Measurements from ENCODE around the gene VANGL1. TPM values are rescaled to one million over a fixed set of nuclear protein-coding genes. Genes with fewer than 3 reads are reported as not detected.

Gene VANGL1
- total and polyA plus RNA-seq, 4 experiments from 2014 or later: 1.5 to 2.3 (median 1.7) TPM

DNA sequence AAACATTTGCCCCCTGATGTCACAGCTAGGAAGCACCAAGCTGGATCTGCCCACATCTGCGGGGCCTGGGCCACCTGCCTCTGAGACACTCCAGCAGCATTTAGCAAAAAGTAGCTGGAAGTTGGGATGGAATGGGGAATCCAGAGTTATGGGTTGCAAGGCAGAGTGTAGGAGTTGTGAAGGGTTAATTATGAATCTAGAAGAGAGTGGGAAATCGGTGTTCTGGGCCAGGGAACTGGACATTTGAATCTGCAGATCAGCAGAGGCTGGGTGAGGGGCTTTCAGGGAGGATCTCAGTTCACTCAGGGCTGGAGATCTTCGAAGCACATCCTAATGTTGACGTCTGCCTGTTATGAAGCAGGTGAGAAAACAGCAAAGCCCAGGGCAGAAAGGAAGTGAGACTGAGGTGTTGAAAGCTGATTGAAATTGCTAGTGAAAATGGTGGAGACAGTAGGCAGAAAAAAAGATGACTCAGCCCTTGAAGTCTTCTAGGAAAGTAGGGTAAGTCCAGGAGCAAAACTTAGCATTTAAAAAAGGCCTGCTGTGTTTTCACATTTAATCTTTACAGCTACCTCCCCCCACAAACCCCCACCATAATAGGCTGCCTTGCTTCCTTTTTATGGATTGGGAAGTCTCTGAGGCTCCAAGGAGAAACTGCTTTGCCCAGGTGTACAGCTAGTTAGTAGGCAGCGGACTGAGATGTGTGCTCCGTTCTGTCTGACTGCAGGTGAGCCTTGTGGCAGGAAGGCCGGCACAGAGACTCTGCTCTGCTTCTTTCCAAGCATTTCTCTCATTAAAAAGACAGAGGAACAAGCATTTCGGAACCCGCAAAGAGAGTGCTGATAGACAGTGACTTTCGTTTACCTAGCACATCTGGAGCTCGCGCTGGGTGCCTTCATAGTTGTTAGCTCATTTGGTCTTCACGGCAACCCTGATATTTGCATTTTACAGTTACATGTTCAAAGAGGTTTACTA lies 7.2 kb downstream of the VANGL1 start:
- Mint-ChIP-seq H3K27me3 (no peaks in the 10 kb centered on the region), H3K27ac (no peak overlapping the region), H3K4me1 (peaks cover 0 to 2% (median 0%) of the 10 kb centered on the region in 4 donors), H3K36me3 (no peaks in the 10 kb centered on the region), H3K9me3 (no peaks in the 10 kb centered on the region), H3K4me3 (no peak overlapping the region)
- H3K4me3 ChIP-seq (ENCODE audit: low read length in 2 of 2): no peak overlapping the region
- peak in 1 of 5 donors; percentile 3 for DNase-seq
- H3K9me3 ChIP-seq (ENCODE audit: control insufficient read depth in 1 of 2, low read length in 2 of 2): no peaks in the 10 kb centered on the region
- no peak overlapping the region for H3K27ac ChIP-seq (ENCODE audit: low read depth, low read length)
- ChIA-PET POLR2A (ENCODE audit: partially characterized antibody) (no interaction called here), CTCF (ENCODE audit: partially characterized antibody) (interaction anchor here (2.4 kb wide), 1 partner anchor 58 kb away, joined by 8 read pairs; no protein-coding TSS in a partner anchor)
- intact Hi-C loops (cut with micrococcal nuclease): no loop called here
- peaks cover 30% of the 10 kb centered on the region for H3K4me1 ChIP-seq (ENCODE audit: insufficient read depth, low read length)
- no peaks in the 10 kb centered on the region for H3K27me3 ChIP-seq (ENCODE audit: insufficient read depth, low read length)
- H3K36me3 ChIP-seq (ENCODE audit: insufficient read depth, low read length): no peaks in the 10 kb centered on the region

- no peak overlapping the region for H3K27ac Mint-ChIP-seq
- Histone ChIP-seq H3K4me3 (ENCODE audit: low read length in 2 of 2) (no peak overlapping the region), H3K9me3 (ENCODE audit: control insufficient read depth in 1 of 2, low read length in 2 of 2) (no peaks in the 10 kb centered on the region), H3K4me1 (ENCODE audit: insufficient read depth, low read length) (peaks cover 30% of the 10 kb centered on the region), H3K27me3 (ENCODE audit: insufficient read depth, low read length) (no peaks in the 10 kb centered on the region), H3K36me3 (ENCODE audit: insufficient read depth, low read length) (no peaks in the 10 kb centered on the region), H3K27ac (ENCODE audit: low read depth, low read length) (no peak overlapping the region)
- H3K36me3 Mint-ChIP-seq: no peaks in the 10 kb centered on the region
- intact Hi-C loops (cut with micrococcal nuclease): no loop called here
- H3K4me1 Mint-ChIP-seq: peaks cover 0 to 2% (median under 1%) of the 10 kb centered on the region in 4 donors
- H3K9me3 Mint-ChIP-seq: no peaks in the 10 kb centered on the region
- no peak for DNase-seq
- H3K4me3 Mint-ChIP-seq: no peak overlapping the region
- POLR2A ChIA-PET (ENCODE audit: partially characterized antibody): no interaction called here
- H3K27me3 Mint-ChIP-seq: no peaks in the 10 kb centered on the region
- CTCF ChIA-PET (ENCODE audit: partially characterized antibody): no interaction called here
These were observed 8.2 kb downstream of the VANGL1 start for GRCh38 chr1:115649964-115650363.

DNA sequence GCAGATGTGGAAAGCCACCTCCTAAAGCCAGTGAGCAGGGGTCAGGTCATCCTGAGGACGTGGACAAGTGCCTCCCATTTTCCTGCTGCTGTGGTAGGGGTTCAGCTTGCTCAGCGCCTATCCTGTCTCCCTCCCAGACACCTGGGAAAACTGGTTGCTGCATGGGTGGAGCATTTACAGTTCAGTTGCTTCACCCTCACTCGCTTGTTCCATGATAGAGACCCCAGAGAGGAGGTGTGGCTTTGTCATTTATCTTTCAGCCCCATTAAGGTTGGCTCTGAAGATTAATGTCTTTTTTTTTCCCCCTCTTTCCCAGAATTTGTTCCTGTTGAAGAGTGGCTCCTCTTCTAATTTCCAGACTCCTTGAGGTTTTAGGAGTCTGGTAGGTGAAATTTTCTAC lies 9.2 kb downstream of the VANGL1 start:
- POLR2A ChIA-PET (ENCODE audit: partially characterized antibody): no interaction called here
- H3K9me3 Mint-ChIP-seq: no peaks in the 10 kb centered on the region
- Histone ChIP-seq H3K9me3 (ENCODE audit: control insufficient read depth in 1 of 2, low read length in 2 of 2) (no peaks in the 10 kb centered on the region), H3K4me1 (ENCODE audit: insufficient read depth, low read length) (peaks cover 30% of the 10 kb centered on the region), H3K27ac (ENCODE audit: low read depth, low read length) (no peak overlapping the region), H3K4me3 (ENCODE audit: low read length in 2 of 2) (no peak overlapping the region), H3K27me3 (ENCODE audit: insufficient read depth, low read length) (no peaks in the 10 kb centered on the region), H3K36me3 (ENCODE audit: insufficient read depth, low read length) (no peaks in the 10 kb centered on the region)
- H3K27me3 Mint-ChIP-seq: no peaks in the 10 kb centered on the region
- H3K27ac Mint-ChIP-seq: no peak overlapping the region
- no peak overlapping the region for H3K4me3 Mint-ChIP-seq
- no peaks in the 10 kb centered on the region for H3K36me3 Mint-ChIP-seq
- peaks cover 0 to 6% (median 2%) of the 10 kb centered on the region in 4 donors for H3K4me1 Mint-ChIP-seq
- CTCF ChIA-PET (ENCODE audit: partially characterized antibody): interaction anchor here (0.7 kb wide), 1 partner anchor 39 kb away, joined by 3 read pairs; no protein-coding TSS in a partner anchor
- no peak for DNase-seq
- intact Hi-C loops (cut with micrococcal nuclease): no loop called here

DNA sequence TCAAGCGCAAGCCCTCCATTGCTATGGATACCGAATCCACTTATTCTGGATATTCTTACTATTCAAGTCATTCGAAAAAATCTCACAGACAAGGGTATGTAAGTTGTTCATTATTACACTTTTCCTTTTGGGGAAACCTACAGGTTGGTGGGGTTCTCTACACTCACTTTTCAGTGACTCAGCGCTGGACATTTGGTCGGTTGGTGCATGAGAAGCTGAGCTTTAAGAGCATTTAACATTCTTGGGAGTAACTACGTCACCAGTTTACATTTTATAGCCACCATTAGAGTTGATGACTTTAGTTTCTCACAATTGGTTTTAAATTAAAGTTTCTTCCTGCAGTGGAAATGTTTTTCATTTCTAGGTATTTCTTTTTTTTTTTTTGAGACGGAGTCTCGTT lies 9.6 kb downstream of the VANGL1 start:
- no peaks in the 10 kb centered on the region for H3K36me3 ChIP-seq (ENCODE audit: insufficient read depth, low read length)
- peaks cover 30% of the 10 kb centered on the region for H3K4me1 ChIP-seq (ENCODE audit: insufficient read depth, low read length)
- POLR2A ChIA-PET (ENCODE audit: partially characterized antibody): no interaction called here
- H3K4me3 Mint-ChIP-seq: no peak overlapping the region
- H3K9me3 Mint-ChIP-seq: no peaks in the 10 kb centered on the region
- H3K27me3 Mint-ChIP-seq: no peaks in the 10 kb centered on the region
- H3K9me3 ChIP-seq (ENCODE audit: control insufficient read depth in 1 of 2, low read length in 2 of 2): no peaks in the 10 kb centered on the region
- H3K27me3 ChIP-seq (ENCODE audit: insufficient read depth, low read length): no peaks in the 10 kb centered on the region
- CTCF ChIA-PET (ENCODE audit: partially characterized antibody): interaction anchor here (0.7 kb wide), 1 partner anchor 40 kb away, joined by 3 read pairs; no protein-coding TSS in a partner anchor
- DNase-seq: no peak
- H3K27ac Mint-ChIP-seq: no peak overlapping the region
- H3K4me1 Mint-ChIP-seq: peaks cover 0 to 6% (median 2%) of the 10 kb centered on the region in 4 donors
- H3K27ac ChIP-seq (ENCODE audit: low read depth, low read length): no peak overlapping the region
- H3K36me3 Mint-ChIP-seq: no peaks in the 10 kb centered on the region
- intact Hi-C loops (cut with micrococcal nuclease): no loop called here
- no peak overlapping the region for H3K4me3 ChIP-seq (ENCODE audit: low read length in 2 of 2)

GRCh38 chr1:115652236-115652788 lies 10.5 kb downstream of the VANGL1 start:
- CTCF ChIA-PET (ENCODE audit: partially characterized antibody): interaction anchor here (0.5 to 1.5 kb wide), 2 partner anchors 55 to 123 kb away, joined by 3 to 6 read pairs; no protein-coding TSS in a partner anchor
- intact Hi-C loops (cut with micrococcal nuclease): no loop called here
- POLR2A ChIA-PET (ENCODE audit: partially characterized antibody): no interaction called here
- H3K27me3 ChIP-seq (ENCODE audit: insufficient read depth, low read length): no peaks in the 10 kb centered on the region
- H3K36me3 ChIP-seq (ENCODE audit: insufficient read depth, low read length): no peaks in the 10 kb centered on the region
- Mint-ChIP-seq H3K36me3 (no peaks in the 10 kb centered on the region), H3K4me1 (peaks cover 0 to 6% (median 2%) of the 10 kb centered on the region in 4 donors), H3K4me3 (no peak overlapping the region), H3K27me3 (no peaks in the 10 kb centered on the region), H3K9me3 (no peaks in the 10 kb centered on the region), H3K27ac (no peak overlapping the region)
- H3K4me3 ChIP-seq (ENCODE audit: low read length in 2 of 2): no peak overlapping the region
- peaks cover 24% of the 10 kb centered on the region for H3K4me1 ChIP-seq (ENCODE audit: insufficient read depth, low read length)
- no peak for DNase-seq
- H3K27ac ChIP-seq (ENCODE audit: low read depth, low read length): no peak overlapping the region
- H3K9me3 ChIP-seq (ENCODE audit: control insufficient read depth in 1 of 2, low read length in 2 of 2): no peaks in the 10 kb centered on the region

- Histone ChIP-seq H3K9me3 (ENCODE audit: control insufficient read depth in 1 of 2, low read length in 2 of 2) (no peaks in the 10 kb centered on the region), H3K36me3 (ENCODE audit: insufficient read depth, low read length) (no peaks in the 10 kb centered on the region), H3K27ac (ENCODE audit: low read depth, low read length) (no peak overlapping the region), H3K4me1 (ENCODE audit: insufficient read depth, low read length) (peaks cover 6% of the 10 kb centered on the region), H3K27me3 (ENCODE audit: insufficient read depth, low read length) (no peaks in the 10 kb centered on the region), H3K4me3 (ENCODE audit: low read length in 2 of 2) (no peak overlapping the region)
- CTCF ChIA-PET (ENCODE audit: partially characterized antibody): no interaction called here
- Mint-ChIP-seq H3K36me3 (no peaks in the 10 kb centered on the region), H3K4me3 (no peak overlapping the region), H3K4me1 (peaks cover 0 to 6% (median 2%) of the 10 kb centered on the region in 4 donors), H3K9me3 (no peaks in the 10 kb centered on the region), H3K27ac (no peak overlapping the region), H3K27me3 (no peaks in the 10 kb centered on the region)
- intact Hi-C loops (cut with micrococcal nuclease): no loop called here
- POLR2A ChIA-PET (ENCODE audit: partially characterized antibody): no interaction called here
- no peak for DNase-seq
These were observed 12.4 kb downstream of the VANGL1 start for GRCh38 chr1:115654125-115654524.

- Histone ChIP-seq H3K27ac (ENCODE audit: low read depth, low read length) (no peak overlapping the region), H3K4me3 (ENCODE audit: low read length in 2 of 2) (no peak overlapping the region), H3K36me3 (ENCODE audit: insufficient read depth, low read length) (no peaks in the 10 kb centered on the region), H3K27me3 (ENCODE audit: insufficient read depth, low read length) (no peaks in the 10 kb centered on the region), H3K4me1 (ENCODE audit: insufficient read depth, low read length) (no peaks in the 10 kb centered on the region), H3K9me3 (ENCODE audit: control insufficient read depth in 1 of 2, low read length in 2 of 2) (no peaks in the 10 kb centered on the region)
- Mint-ChIP-seq H3K4me3 (no peak overlapping the region), H3K27me3 (no peaks in the 10 kb centered on the region), H3K9me3 (no peaks in the 10 kb centered on the region), H3K4me1 (peaks cover 0 to 6% (median 1%) of the 10 kb centered on the region in 4 donors), H3K27ac (no peak overlapping the region), H3K36me3 (no peaks in the 10 kb centered on the region)
- no peak for DNase-seq
- intact Hi-C loops (cut with micrococcal nuclease): no loop called here
- POLR2A ChIA-PET (ENCODE audit: partially characterized antibody): no interaction called here
- CTCF ChIA-PET (ENCODE audit: partially characterized antibody): no interaction called here
These were observed 13.0 kb downstream of the VANGL1 start for GRCh38 chr1:115654663-115655305.

All from CD4-positive, alpha-beta memory T cell (primary cell).